GM12878 (cell line): ENCODE measurements around the gene MRPL34.

Experiments
- CEBPB ChIP-seq, 2 experiments: fragments of 150-350 bp in 1 of 2; IDR thresholded peaks; 2 replicates each; pipeline ENCODE4 v1.6.1; 2012 to 2014; ENCODE audit warnings: low read depth in 2 of 2, low read length in 2 of 2, borderline replicate concordance in 1 of 2, inconsistent platforms in 1 of 2
- EGR1 ChIP-seq, 2 experiments: IDR thresholded peaks; 1 replicate in 1 of 2; 2 replicates in 1 of 2; pipeline ENCODE4 v1.6.1; 2011 to 2012; ENCODE audit warnings: low read depth in 2 of 2, low read length in 2 of 2, borderline replicate concordance in 1 of 2, mild to moderate bottlenecking in 1 of 2, moderate library complexity in 1 of 2
- ETV6 ChIP-seq, 2 experiments: fragments of 450-650 bp in 1 of 2; IDR thresholded peaks in 1 of 2; conservative IDR thresholded peaks in 1 of 2; 2 replicates each; pipeline ENCODE4 v1.6.1; 2014; ENCODE audit warnings: antibody characterized with exemption in 1 of 2, borderline replicate concordance in 1 of 2, low read depth in 1 of 2, mild to moderate bottlenecking in 1 of 2, moderate library complexity in 1 of 2
- FOS ChIP-seq: IDR thresholded peaks from 3 replicates; pipeline ENCODE4 v1.6.1; 2011; ENCODE audit warnings: borderline replicate concordance; ENCODE audit not compliant: insufficient read length; ENCODE audit errors: extremely low read depth
- HCFC1 ChIP-seq: fragments of 150-350 bp; IDR thresholded peaks from 2 replicates; pipeline ENCODE4 v1.6.1; 2014; ENCODE audit warnings: low read length
- LARP7 ChIP-seq: fragments of 450-650 bp; IDR thresholded peaks from 2 replicates; pipeline ENCODE4 v1.6.1; 2017; ENCODE audit warnings: mild to moderate bottlenecking
- MYC ChIP-seq: IDR thresholded peaks from 2 replicates; pipeline ENCODE4 v1.6.1; 2011; ENCODE audit warnings: mild to moderate bottlenecking, low read length, moderate library complexity, inconsistent platforms; ENCODE audit not compliant: insufficient read depth, insufficient replicate concordance, insufficient read length, severe bottlenecking
- RCOR1 ChIP-seq: conservative IDR thresholded peaks from 2 replicates; pipeline ENCODE4 v1.6.1; 2012; ENCODE audit warnings: low read depth, low read length, improper control_type of control experiment
- RFX5 ChIP-seq: IDR thresholded peaks from 2 replicates; pipeline ENCODE4 v1.6.1; 2011; ENCODE audit warnings: low read depth, low read length, improper control_type of control experiment
- SPI1 ChIP-seq: IDR thresholded peaks from 2 replicates; pipeline ENCODE4 v1.6.1; 2011; ENCODE audit warnings: low read depth, mild to moderate bottlenecking, low read length, moderate library complexity, borderline replicate concordance; ENCODE audit not compliant: insufficient read depth
- TF ChIP-seq, protein P1 (sequence below): IDR thresholded peaks from 2 replicates; pipeline ENCODE4 v1.6.1; 2012; ENCODE audit warnings: mild to moderate bottlenecking, low read depth, low read length
- TF ChIP-seq, protein P2 (sequence below), 3 experiments: IDR thresholded peaks in 2 of 3; conservative IDR thresholded peaks in 1 of 3; 2 replicates each; pipeline ENCODE4 v1.5.1; 2011; ENCODE audit warnings: low read depth in 3 of 3, low read length in 3 of 3, mild to moderate bottlenecking in 3 of 3, control low read depth in 2 of 3, moderate library complexity in 2 of 3, inconsistent platforms in 1 of 3, mixed read lengths in 1 of 3; ENCODE audit not compliant: control insufficient read depth in 2 of 3, insufficient read depth in 1 of 3; ENCODE audit errors: extremely low read depth in 1 of 3
- TF ChIP-seq, protein P3 (sequence below): IDR thresholded peaks from 2 replicates; pipeline ENCODE4 v1.6.1; 2011; ENCODE audit warnings: borderline replicate concordance, low read depth, mild to moderate bottlenecking, moderate library complexity, low read length; ENCODE audit not compliant: insufficient read depth, poor library complexity, severe bottlenecking

DNA sequence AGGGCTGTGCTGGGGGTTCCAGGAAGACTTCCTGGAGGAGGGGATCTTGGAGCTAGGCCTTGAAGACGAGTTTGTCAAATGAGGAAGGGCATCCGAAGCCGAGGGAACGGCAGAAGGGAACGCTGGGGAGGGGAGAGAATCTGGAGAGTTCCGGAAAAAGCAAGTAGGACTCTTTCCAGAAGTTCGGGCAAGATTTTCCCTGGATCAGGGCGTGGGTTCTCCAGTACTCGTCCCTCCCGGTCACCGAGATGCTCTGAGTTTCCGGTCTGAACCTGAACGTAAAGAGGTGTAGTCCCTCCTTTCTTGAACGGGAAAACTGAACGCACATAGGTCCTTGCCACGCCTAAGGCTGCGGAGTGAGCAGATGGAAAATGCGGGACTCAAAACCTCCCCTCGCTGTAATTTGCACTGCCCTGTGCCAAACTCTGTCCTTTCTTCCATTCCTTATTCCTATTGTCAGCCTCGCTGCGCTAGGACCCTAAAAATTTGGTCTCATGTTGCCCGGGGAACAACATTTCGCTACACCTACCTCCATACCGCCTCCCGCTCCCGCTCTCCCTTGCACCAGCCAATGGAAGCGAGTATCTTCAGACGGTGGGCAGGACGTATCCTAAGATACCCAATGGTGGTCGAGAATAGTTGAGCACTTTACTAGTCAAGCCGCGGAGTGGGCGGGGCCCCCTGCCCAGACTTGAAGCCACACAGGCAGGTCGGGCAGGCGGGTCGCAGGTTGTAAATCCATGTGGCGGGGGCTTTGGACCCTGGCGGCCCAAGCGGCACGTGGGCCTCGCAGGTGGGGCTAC is 31.4 kb downstream of the MRPL34 start, which contains the start of gene GTPBP3:
- TF ChIP-seq EGR1 (IDR thresholded peaks at IDR 0.05; ENCODE audit: borderline replicate concordance in 1 of 2, low read depth in 2 of 2, low read length in 2 of 2) (no peak), LARP7 (no peak), MYC (peak; percentile 82), CEBPB (IDR thresholded peaks at IDR 0.05; ENCODE audit: borderline replicate concordance in 1 of 2, low read depth in 2 of 2, low read length in 2 of 2) (no peak), FOS (peak; percentile 53), RCOR1 (no peak), HCFC1 (peak; percentile 87), SPI1 (no peak), ETV6 (conservative IDR thresholded peaks at IDR 0.05 in 1 of 2, IDR thresholded peaks at IDR 0.05 in 1 of 2; ENCODE audit: borderline replicate concordance in 1 of 2, low read depth in 1 of 2) (no peak), RFX5 (peak; percentile 78; the same call in 1 of the 2 replicates)
- TF ChIP-seq, protein P1, sequence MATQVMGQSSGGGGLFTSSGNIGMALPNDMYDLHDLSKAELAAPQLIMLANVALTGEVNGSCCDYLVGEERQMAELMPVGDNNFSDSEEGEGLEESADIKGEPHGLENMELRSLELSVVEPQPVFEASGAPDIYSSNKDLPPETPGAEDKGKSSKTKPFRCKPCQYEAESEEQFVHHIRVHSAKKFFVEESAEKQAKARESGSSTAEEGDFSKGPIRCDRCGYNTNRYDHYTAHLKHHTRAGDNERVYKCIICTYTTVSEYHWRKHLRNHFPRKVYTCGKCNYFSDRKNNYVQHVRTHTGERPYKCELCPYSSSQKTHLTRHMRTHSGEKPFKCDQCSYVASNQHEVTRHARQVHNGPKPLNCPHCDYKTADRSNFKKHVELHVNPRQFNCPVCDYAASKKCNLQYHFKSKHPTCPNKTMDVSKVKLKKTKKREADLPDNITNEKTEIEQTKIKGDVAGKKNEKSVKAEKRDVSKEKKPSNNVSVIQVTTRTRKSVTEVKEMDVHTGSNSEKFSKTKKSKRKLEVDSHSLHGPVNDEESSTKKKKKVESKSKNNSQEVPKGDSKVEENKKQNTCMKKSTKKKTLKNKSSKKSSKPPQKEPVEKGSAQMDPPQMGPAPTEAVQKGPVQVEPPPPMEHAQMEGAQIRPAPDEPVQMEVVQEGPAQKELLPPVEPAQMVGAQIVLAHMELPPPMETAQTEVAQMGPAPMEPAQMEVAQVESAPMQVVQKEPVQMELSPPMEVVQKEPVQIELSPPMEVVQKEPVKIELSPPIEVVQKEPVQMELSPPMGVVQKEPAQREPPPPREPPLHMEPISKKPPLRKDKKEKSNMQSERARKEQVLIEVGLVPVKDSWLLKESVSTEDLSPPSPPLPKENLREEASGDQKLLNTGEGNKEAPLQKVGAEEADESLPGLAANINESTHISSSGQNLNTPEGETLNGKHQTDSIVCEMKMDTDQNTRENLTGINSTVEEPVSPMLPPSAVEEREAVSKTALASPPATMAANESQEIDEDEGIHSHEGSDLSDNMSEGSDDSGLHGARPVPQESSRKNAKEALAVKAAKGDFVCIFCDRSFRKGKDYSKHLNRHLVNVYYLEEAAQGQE, result no peak
- TF ChIP-seq, protein P2, sequence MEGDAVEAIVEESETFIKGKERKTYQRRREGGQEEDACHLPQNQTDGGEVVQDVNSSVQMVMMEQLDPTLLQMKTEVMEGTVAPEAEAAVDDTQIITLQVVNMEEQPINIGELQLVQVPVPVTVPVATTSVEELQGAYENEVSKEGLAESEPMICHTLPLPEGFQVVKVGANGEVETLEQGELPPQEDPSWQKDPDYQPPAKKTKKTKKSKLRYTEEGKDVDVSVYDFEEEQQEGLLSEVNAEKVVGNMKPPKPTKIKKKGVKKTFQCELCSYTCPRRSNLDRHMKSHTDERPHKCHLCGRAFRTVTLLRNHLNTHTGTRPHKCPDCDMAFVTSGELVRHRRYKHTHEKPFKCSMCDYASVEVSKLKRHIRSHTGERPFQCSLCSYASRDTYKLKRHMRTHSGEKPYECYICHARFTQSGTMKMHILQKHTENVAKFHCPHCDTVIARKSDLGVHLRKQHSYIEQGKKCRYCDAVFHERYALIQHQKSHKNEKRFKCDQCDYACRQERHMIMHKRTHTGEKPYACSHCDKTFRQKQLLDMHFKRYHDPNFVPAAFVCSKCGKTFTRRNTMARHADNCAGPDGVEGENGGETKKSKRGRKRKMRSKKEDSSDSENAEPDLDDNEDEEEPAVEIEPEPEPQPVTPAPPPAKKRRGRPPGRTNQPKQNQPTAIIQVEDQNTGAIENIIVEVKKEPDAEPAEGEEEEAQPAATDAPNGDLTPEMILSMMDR (IDR thresholded peaks at IDR 0.05 in 2 of 3, conservative IDR thresholded peaks at IDR 0.05 in 1 of 3; ENCODE audit: control insufficient read depth in 2 of 3, extremely low read depth in 1 of 3, insufficient read depth in 1 of 3, low read depth in 3 of 3, low read length in 3 of 3), result no peak
- TF ChIP-seq, protein P3, sequence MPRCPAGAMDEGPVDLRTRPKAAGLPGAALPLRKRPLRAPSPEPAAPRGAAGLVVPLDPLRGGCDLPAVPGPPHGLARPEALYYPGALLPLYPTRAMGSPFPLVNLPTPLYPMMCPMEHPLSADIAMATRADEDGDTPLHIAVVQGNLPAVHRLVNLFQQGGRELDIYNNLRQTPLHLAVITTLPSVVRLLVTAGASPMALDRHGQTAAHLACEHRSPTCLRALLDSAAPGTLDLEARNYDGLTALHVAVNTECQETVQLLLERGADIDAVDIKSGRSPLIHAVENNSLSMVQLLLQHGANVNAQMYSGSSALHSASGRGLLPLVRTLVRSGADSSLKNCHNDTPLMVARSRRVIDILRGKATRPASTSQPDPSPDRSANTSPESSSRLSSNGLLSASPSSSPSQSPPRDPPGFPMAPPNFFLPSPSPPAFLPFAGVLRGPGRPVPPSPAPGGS, result no peak
